ENCODE results near the gene PAQR4. TPM values are rescaled to one million over a fixed set of nuclear protein-coding genes. Genes with fewer than 3 reads are reported as not detected.
A peak's percentile ranks its signal among the peaks of the same experiment; 100 is the strongest.

Gene PAQR4
- polyA plus RNA-seq, 3 donors: 6.3 to 14.2 (median 8.9) TPM

GRCh38 chr16:2988590-2989099 lies 19.5 kb downstream of the PAQR4 start:
- Histone ChIP-seq H3K36me3 (replicated peaks in 1 of 2; ENCODE audit: control insufficient read depth in 1 of 2, insufficient read depth in 2 of 2, low read length in 2 of 2) (no peaks in the 10 kb centered on the region), H3K4me2 (replicated peaks; ENCODE audit: extremely low read depth, low read length, poor library complexity, severe bottlenecking) (no peak overlapping the region), H3K27me3 (ENCODE audit: control insufficient read depth in 2 of 2, insufficient read depth in 2 of 2, low read length in 2 of 2) (no peaks in the 10 kb centered on the region), H3K4me3 (replicated peaks in 1 of 3; ENCODE audit: low read depth in 2 of 3, low read length in 3 of 3) (no peak overlapping the region), H4K20me1 (ENCODE audit: insufficient read depth, low read length) (no peaks in the 10 kb centered on the region), H3K9ac (ENCODE audit: insufficient read depth, low read length, poor library complexity, severe bottlenecking) (no peak overlapping the region), H3K27ac (ENCODE audit: low read depth in 1 of 2, low read length in 2 of 2) (no peak overlapping the region), H2AFZ (ENCODE audit: insufficient read depth, low read depth, low read length, poor library complexity, severe bottlenecking) (no peak overlapping the region), H3K4me1 (ENCODE audit: control insufficient read depth in 1 of 2, insufficient read depth in 2 of 2, low read length in 2 of 2) (peaks cover 4 to 6% of the 10 kb centered on the region in 2 donors), H3K79me2 (ENCODE audit: insufficient read depth, low read length) (no peaks in the 10 kb centered on the region), H3K9me3 (replicated peaks in 1 of 2; ENCODE audit: control insufficient read depth in 1 of 2, insufficient read depth in 1 of 2, low read length in 2 of 2) (no peaks in the 10 kb centered on the region)
- no peak for DNase-seq
- peaks cover 10 to 26% (median 12%) of the 10 kb centered on the region in 3 donors for H3K27me3 Mint-ChIP-seq (ENCODE audit: low read depth in 3 of 3)
- WGBS (ENCODE audit: insufficient coverage): 100% methylated on average over 3 of the region's 8 CpGs
- H3K4me3 Mint-ChIP-seq: no peak overlapping the region
- H3K27ac Mint-ChIP-seq: peak overlapping the region in 1 of 7 donors; percentile 68
- H3K9me3 Mint-ChIP-seq: no peaks in the 10 kb centered on the region
- H3K4me1 Mint-ChIP-seq: peaks cover 5% of the 10 kb centered on the region
- no peak for TF ChIP-seq CTCF (IDR thresholded peaks at IDR 0.05)
- no peaks in the 10 kb centered on the region for H3K36me3 Mint-ChIP-seq
- intact Hi-C loops (cut with micrococcal nuclease): no loop called here

GRCh38 chr16:2990891-2991290 lies 21.7 kb downstream of the PAQR4 start:
- no peaks in the 10 kb centered on the region for H3K79me2 ChIP-seq (ENCODE audit: insufficient read depth, low read length)
- WGBS (ENCODE audit: insufficient coverage): 94% methylated on average over 4 of the region's 10 CpGs
- no peak overlapping the region for H3K27ac ChIP-seq (ENCODE audit: low read depth in 1 of 2, low read length in 2 of 2)
- H3K27me3 ChIP-seq (ENCODE audit: control insufficient read depth in 2 of 2, insufficient read depth in 2 of 2, low read length in 2 of 2): no peaks in the 10 kb centered on the region
- Mint-ChIP-seq H3K9me3 (no peaks in the 10 kb centered on the region), H3K27ac (no peak overlapping the region), H3K4me1 (no peaks in the 10 kb centered on the region), H3K36me3 (no peaks in the 10 kb centered on the region), H3K27me3 (ENCODE audit: low read depth in 3 of 3) (peaks cover 7 to 20% (median 9%) of the 10 kb centered on the region in 3 donors), H3K4me3 (no peak overlapping the region)
- H2AFZ ChIP-seq (ENCODE audit: insufficient read depth, low read depth, low read length, poor library complexity, severe bottlenecking): no peak overlapping the region
- DNase-seq: no peak
- H3K36me3 ChIP-seq (replicated peaks in 1 of 2; ENCODE audit: control insufficient read depth in 1 of 2, insufficient read depth in 2 of 2, low read length in 2 of 2): no peaks in the 10 kb centered on the region
- H3K9ac ChIP-seq (ENCODE audit: insufficient read depth, low read length, poor library complexity, severe bottlenecking): no peak overlapping the region
- H3K4me2 ChIP-seq (replicated peaks; ENCODE audit: extremely low read depth, low read length, poor library complexity, severe bottlenecking): no peak overlapping the region
- no peaks in the 10 kb centered on the region for H3K9me3 ChIP-seq (replicated peaks in 1 of 2; ENCODE audit: control insufficient read depth in 1 of 2, insufficient read depth in 1 of 2, low read length in 2 of 2)
- H3K4me3 ChIP-seq (replicated peaks in 1 of 3; ENCODE audit: low read depth in 2 of 3, low read length in 3 of 3): no peak overlapping the region
- intact Hi-C loops (cut with micrococcal nuclease): no loop called here
- no peaks in the 10 kb centered on the region for H4K20me1 ChIP-seq (ENCODE audit: insufficient read depth, low read length)
- H3K4me1 ChIP-seq (ENCODE audit: control insufficient read depth in 1 of 2, insufficient read depth in 2 of 2, low read length in 2 of 2): no peaks in the 10 kb centered on the region
- TF ChIP-seq CTCF (IDR thresholded peaks at IDR 0.05): no peak
